ENCODE data around the gene MUC3A. TPM values are rescaled to one million over a fixed set of nuclear protein-coding genes. Genes with fewer than 3 reads are reported as not detected.
"Not testable (repeated sequence)": the region's sequence is repeated elsewhere in the genome, so short reads cannot be mapped to it uniquely, and the experiment has no call there.

MUC3A gene
- total RNA-seq, 1 donor from 2014 or later, result not detected

GRCh38 chr7:100971111-100972001, 22.0 kb downstream of the MUC3A start:
- intact Hi-C loops (cut with micrococcal nuclease), result no loop called here

DNA sequence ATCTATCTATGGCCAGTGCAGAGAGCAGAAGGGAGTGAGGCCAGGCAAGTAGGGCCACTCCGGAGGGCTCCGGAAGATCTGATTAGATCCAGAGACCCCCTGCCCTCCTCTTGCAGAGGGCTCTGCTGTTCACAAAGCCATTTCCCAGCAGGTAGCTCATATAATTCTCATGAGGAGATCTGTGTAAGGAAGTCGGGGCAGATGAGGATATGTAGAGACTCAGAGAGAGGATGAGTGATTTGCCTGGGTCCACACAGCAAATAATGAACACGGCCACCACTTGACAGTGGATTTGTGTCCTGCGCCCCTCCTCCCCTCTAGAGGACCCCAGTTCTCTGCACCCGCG, 22.6 kb downstream of the MUC3A start:
- Mint-ChIP-seq H3K9me3 (no peaks in the 10 kb centered on the region), H3K4me1 (no peaks in the 10 kb centered on the region), H3K27ac (no peak overlapping the region), H3K27me3 (peaks cover 22% of the 10 kb centered on the region), H3K4me3 (no peak overlapping the region), H3K36me3 (ENCODE audit: low read depth) (no peaks in the 10 kb centered on the region)
- intact Hi-C loops (cut with micrococcal nuclease), result no loop called here
- no peak for DNase-seq

More at GRCh38 chr7:100971111-100972001, 22.0 kb downstream of the MUC3A start:
- no peak for DNase-seq
- H3K27me3 Mint-ChIP-seq, result peaks cover 27% of the 10 kb centered on the region
- no peak overlapping the region for H3K27ac Mint-ChIP-seq
- no peak overlapping the region for H3K4me3 Mint-ChIP-seq
- no peaks in the 10 kb centered on the region for H3K9me3 Mint-ChIP-seq
- no peaks in the 10 kb centered on the region for H3K36me3 Mint-ChIP-seq (ENCODE audit: low read depth)
- peaks cover 2% of the 10 kb centered on the region for H3K4me1 Mint-ChIP-seq

GRCh38 chr7:100974021-100974420, 24.7 kb downstream of the MUC3A start:
- Mint-ChIP-seq H3K27ac (no peak overlapping the region), H3K4me1 (no peaks in the 10 kb centered on the region), H3K9me3 (no peaks in the 10 kb centered on the region), H3K4me3 (no peak overlapping the region), H3K27me3 (peaks cover 5% of the 10 kb centered on the region), H3K36me3 (ENCODE audit: low read depth) (no peaks in the 10 kb centered on the region)
- no peak for DNase-seq
- intact Hi-C loops (cut with micrococcal nuclease), result no loop called here

DNA sequence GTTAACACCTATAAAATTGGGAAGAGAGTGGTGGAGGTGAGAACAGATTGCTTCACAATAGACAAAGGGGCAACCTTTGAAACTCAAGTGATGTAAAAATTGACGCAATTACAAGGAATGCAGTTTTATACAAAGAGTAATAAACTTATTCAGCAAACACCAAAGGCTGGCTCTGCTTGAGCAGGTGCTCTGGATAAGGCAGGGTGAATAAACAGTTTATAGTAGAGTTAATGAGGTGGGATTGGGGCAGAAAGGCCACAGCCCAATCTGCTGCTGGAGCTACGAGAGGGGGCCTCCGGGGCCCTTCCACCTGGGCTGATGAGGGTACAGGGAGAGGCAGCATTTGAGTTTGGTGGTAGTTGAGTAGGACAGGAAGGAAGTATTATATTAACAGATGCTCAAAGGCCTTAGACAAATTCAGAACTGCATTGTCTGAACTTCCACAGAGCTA, 26.1 kb downstream of the MUC3A start:
- Mint-ChIP-seq H3K27me3 (peaks cover 3% of the 10 kb centered on the region), H3K4me1 (no peaks in the 10 kb centered on the region), H3K4me3 (no peak overlapping the region), H3K27ac (no peak overlapping the region), H3K9me3 (no peaks in the 10 kb centered on the region), H3K36me3 (ENCODE audit: low read depth) (no peaks in the 10 kb centered on the region)
- intact Hi-C loops (cut with micrococcal nuclease), result no loop called here
- no peak for DNase-seq

DNA sequence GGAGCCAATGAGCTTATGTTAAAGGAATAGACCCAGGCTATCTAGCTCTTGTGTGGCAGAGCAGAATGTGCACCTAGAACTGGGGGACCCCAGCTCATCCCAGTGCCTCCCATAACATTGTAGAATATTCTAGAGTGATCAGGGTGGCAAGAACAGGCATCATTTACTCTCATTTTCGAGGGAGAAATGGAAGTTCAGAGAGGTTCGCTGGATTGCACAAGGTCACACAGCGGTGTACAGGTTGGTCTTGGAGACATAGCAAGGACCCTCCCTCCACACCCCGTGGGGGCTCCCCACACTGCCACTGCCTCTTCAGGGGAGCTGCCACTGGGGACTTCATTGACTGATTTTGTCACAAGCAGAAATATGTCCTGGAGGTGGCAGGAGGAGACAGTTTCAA, 29.0 kb downstream of the MUC3A start:
- H3K4me3 Mint-ChIP-seq, result no peak overlapping the region
- no peak overlapping the region for H3K27ac Mint-ChIP-seq
- no peaks in the 10 kb centered on the region for H3K9me3 Mint-ChIP-seq
- no peaks in the 10 kb centered on the region for H3K36me3 Mint-ChIP-seq (ENCODE audit: low read depth)
- intact Hi-C loops (cut with micrococcal nuclease), result no loop called here
- DNase-seq, result no peak
- H3K4me1 Mint-ChIP-seq, result no peaks in the 10 kb centered on the region
- H3K27me3 Mint-ChIP-seq, result no peaks in the 10 kb centered on the region

DNA sequence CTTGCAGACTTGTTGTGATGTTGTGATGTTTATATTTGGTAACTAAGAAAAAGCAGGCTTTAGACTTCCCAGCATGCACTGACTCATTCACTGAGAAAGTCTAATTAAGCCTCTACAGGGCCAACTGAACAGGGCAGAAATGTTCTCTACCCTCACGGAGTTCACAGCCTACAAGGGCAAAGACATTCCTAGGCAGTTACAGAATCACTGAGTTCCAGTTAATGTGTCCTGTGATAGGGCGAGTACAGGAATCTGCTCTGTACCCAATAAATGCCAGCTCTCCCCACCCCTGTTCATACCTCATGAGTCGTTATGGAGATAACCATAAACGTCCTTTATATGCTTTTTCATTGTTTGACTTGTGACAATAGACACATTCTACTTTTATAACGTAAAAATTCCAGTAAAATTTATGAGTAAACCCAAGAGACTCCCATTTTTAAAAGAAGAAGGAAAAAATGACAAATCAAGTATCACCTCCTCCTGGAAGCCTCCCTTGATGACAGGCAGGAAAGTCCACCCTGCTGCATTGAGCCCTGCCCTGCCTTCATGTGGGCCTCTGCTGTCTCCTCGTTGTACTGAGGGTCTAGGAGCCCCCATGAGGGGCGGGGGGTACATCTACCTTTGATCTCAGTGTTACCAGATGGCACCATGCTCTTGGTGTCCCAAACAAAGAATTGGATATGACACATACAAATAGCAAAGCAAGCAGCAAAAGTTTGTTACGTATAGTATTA, 34.3 kb downstream of the MUC3A start:
- no peak for DNase-seq
- Mint-ChIP-seq H3K27me3 (peaks cover 2% of the 10 kb centered on the region), H3K4me3 (no peak overlapping the region), H3K4me1 (no peaks in the 10 kb centered on the region), H3K27ac (no peak overlapping the region), H3K36me3 (ENCODE audit: low read depth) (no peaks in the 10 kb centered on the region), H3K9me3 (no peaks in the 10 kb centered on the region)
- intact Hi-C loops (cut with micrococcal nuclease), result no loop called here

GRCh38 chr7:100984241-100984918, 35.0 kb downstream of the MUC3A start:
- not testable (repeated sequence) for H3K4me3 Mint-ChIP-seq

DNA sequence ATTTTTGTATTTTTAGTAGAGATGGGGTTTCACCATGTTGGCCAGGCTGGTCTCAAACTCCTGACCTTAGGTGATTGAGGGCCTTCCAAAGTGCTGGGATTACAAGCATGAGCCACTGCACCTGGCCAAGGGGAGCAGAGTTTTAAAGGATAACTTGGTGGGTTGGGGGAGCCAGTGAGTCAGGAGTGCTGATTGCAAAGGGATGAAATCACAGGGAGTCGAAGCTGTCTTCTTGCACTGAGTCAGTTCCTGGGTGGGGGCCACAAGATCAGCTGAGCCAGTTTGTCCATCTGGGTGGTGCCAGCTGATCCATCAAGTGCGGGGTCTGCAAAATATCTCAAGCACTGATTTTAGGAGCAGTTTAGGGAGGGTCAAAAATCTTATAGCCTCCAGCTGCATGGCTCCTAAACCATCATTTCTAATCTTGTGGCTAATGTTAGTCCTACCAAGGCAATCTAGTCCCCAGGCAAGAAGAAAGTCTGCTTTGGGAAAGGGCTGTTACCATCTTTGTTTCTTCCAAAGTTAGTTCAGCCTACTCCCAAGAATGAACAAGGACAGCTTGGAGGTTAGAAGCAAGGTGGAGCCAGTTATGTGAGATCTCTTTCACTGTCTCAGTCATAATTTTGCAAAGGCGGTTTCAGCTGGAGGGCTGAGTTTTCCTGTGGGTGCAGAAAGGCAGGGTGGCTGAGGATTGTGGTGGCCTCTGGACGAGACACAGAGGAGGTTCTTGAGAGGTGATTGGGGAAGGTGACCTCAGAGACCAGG, 35.9 kb downstream of the MUC3A start:
- H3K36me3 Mint-ChIP-seq (ENCODE audit: low read depth); H3K4me1 Mint-ChIP-seq; H3K9me3 Mint-ChIP-seq; H3K27me3 Mint-ChIP-seq; DNase-seq; intact Hi-C loops (cut with micrococcal nuclease); H3K4me3 Mint-ChIP-seq; H3K27ac Mint-ChIP-seq: not testable (repeated sequence)

More at GRCh38 chr7:100984241-100984918, 35.0 kb downstream of the MUC3A start:
- H3K36me3 Mint-ChIP-seq (ENCODE audit: low read depth); H3K4me1 Mint-ChIP-seq; H3K27ac Mint-ChIP-seq; H3K9me3 Mint-ChIP-seq; intact Hi-C loops (cut with micrococcal nuclease); H3K27me3 Mint-ChIP-seq; DNase-seq: not testable (repeated sequence)

DNA sequence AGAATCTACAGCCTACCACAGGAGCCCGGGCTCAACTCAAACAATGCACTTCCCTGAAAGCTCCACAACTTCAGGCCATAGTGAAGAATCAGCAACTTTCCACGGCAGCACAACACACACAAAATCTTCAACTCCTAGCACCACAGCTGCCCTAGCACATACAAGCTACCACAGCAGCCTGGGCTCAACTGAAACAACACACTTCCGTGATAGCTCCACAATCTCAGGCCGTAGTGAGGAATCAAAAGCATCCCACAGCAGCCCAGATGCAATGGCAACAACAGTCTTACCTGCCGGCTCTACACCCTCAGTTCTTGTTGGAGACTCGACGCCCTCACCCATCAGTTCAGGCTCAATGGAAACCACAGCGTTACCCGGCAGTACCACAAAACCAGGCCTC, 42.3 kb downstream of the MUC3A start:
- intact Hi-C loops (cut with micrococcal nuclease), result no loop called here
- Mint-ChIP-seq H3K36me3 (ENCODE audit: low read depth) (no peaks in the 10 kb centered on the region), H3K9me3 (no peaks in the 10 kb centered on the region), H3K4me1 (no peaks in the 10 kb centered on the region), H3K4me3 (no peak overlapping the region), H3K27me3 (no peaks in the 10 kb centered on the region), H3K27ac (no peak overlapping the region)
- DNase-seq, result no peak

GRCh38 chr7:100992280-100992679, 42.9 kb downstream of the MUC3A start:
- H3K4me3 Mint-ChIP-seq; H3K27me3 Mint-ChIP-seq; H3K36me3 Mint-ChIP-seq (ENCODE audit: low read depth); H3K27ac Mint-ChIP-seq; H3K4me1 Mint-ChIP-seq; DNase-seq; H3K9me3 Mint-ChIP-seq; intact Hi-C loops (cut with micrococcal nuclease): not testable (repeated sequence)

DNA sequence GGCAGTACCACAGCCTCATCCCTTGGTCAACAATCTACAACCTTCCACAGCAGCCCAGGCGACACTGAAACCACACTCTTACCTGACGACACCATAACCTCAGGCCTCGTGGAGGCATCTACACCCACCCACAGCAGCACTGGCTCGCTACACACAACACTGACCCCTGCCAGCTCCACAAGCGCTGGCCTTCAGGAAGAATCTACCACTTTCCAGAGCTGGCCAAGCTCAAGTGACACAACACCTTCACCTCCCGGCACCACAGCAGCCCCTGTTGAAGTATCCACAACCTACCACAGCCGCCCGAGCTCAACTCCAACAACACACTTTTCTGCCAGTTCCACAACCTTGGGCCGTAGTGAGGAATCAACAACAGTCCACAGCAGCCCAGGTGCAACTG, 45.3 kb downstream of the MUC3A start:
- H3K9me3 Mint-ChIP-seq; H3K27me3 Mint-ChIP-seq; H3K36me3 Mint-ChIP-seq (ENCODE audit: low read depth); intact Hi-C loops (cut with micrococcal nuclease); H3K4me3 Mint-ChIP-seq; H3K27ac Mint-ChIP-seq; H3K4me1 Mint-ChIP-seq; DNase-seq: not testable (repeated sequence)

- H3K4me1 Mint-ChIP-seq; H3K4me3 Mint-ChIP-seq; H3K27me3 Mint-ChIP-seq; H3K9me3 Mint-ChIP-seq; intact Hi-C loops (cut with micrococcal nuclease); H3K36me3 Mint-ChIP-seq (ENCODE audit: low read depth); DNase-seq; H3K27ac Mint-ChIP-seq: not testable (repeated sequence)
These were observed 49.2 kb downstream of the MUC3A start for GRCh38 chr7:100998530-100998929.

DNA sequence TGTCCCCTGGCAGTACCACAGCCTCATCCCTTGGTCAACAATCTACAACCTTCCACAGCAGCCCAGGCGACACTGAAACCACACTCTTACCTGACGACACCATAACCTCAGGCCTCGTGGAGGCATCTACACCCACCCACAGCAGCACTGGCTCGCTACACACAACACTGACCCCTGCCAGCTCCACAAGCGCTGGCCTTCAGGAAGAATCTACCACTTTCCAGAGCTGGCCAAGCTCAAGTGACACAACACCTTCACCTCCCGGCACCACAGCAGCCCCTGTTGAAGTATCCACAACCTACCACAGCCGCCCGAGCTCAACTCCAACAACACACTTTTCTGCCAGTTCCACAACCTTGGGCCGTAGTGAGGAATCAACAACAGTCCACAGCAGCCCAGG, 50.0 kb downstream of the MUC3A start:
- intact Hi-C loops (cut with micrococcal nuclease); DNase-seq; H3K4me1 Mint-ChIP-seq; H3K27ac Mint-ChIP-seq; H3K27me3 Mint-ChIP-seq; H3K4me3 Mint-ChIP-seq; H3K9me3 Mint-ChIP-seq; H3K36me3 Mint-ChIP-seq (ENCODE audit: low read depth): not testable (repeated sequence)

All from activated CD4-positive, alpha-beta T cell treated with anti-CD3 and anti-CD28 coated beads, Interleukin-2, amount 10 ng/mL, durations not matched to agents 24 days and 14 days (primary cell).